HepG2 (cell line): ENCODE data around the gene ZNF385B. TPM values are rescaled to one million over a fixed set of nuclear protein-coding genes. Genes with fewer than 3 reads are reported as not detected.
A peak's percentile ranks its signal among the peaks of the same experiment; 100 is the strongest.

Experiments
- ATAC-seq: fragments of 200-7000 bp; cut with Tn5 transposase; 3 replicates; pipeline ENCODE4 v1.9.1; 2020; ENCODE audit warnings: mild to moderate bottlenecking, moderate library complexity
- BruUV-seq: library from RNA; stranded (reverse); fragments of 400-500 nt; replicated peaks from 2 replicates; lab custom pipeline; 2021; lab: Mats Ljungman, UMichigan
- CTCF ChIA-PET: fragments of 300-600 bp; formaldehyde crosslinking; extraction: SDS; loops from one replicate; lab custom pipeline; 2021; ENCODE audit warnings: low total read pairs, inconsistent platforms, low intra/inter-chr PET ratio; lab: Yijun Ruan, JAX
- POLR2A ChIA-PET: fragments of 350-600 bp; sonication (Branson Sonifier 250); formaldehyde crosslinking; loops from one replicate; lab custom pipeline; 2020; ENCODE audit warnings: antibody characterized with exemption, inconsistent platforms; lab: Yijun Ruan, JAX
- DNase-seq: peaks from one replicate; pipeline ENCODE4 v3.0.0-alpha.2; 2015; ENCODE audit warnings: low spot score
- FAIRE-seq: peaks from 3 replicates; lab custom pipeline; 2011; peaks lifted over from hg19 to GRCh38; lab: Jason Lieb, UNC
- H2AFZ ChIP-seq: one replicate; pipeline ENCODE4 v1.6.1; 2011; ENCODE audit warnings: low read length, inconsistent platforms
- H3K27ac ChIP-seq: fragments of 300-600 bp; 3 replicates; pipeline ENCODE4 v1.8.0; 2011; ENCODE audit warnings: mixed run types, mild to moderate bottlenecking, mixed read lengths, low read length, inconsistent platforms; ENCODE audit not compliant: insufficient read depth; ENCODE audit errors: extremely low read length
- H3K27me3 ChIP-seq, 2 experiments: fragments of 200-600 bp in 1 of 2; 2 replicates in 1 of 2; 3 replicates in 1 of 2; pipeline versions ENCODE4 v1.6.0 to v1.8.0; 2011; ENCODE audit warnings: low read length in 2 of 2, mild to moderate bottlenecking in 2 of 2, moderate library complexity in 2 of 2, inconsistent platforms in 1 of 2; ENCODE audit not compliant: insufficient read depth in 2 of 2, control insufficient read depth in 1 of 2
- H3K36me3 ChIP-seq, 2 experiments: fragments of 200-600 bp in 1 of 2; replicated peaks in 1 of 2; 2 replicates in 1 of 2; 3 replicates in 1 of 2; pipeline versions ENCODE4 v1.5.1 to v1.8.0; 2011; ENCODE audit warnings: low read length in 2 of 2, inconsistent platforms in 1 of 2; ENCODE audit not compliant: insufficient read depth in 2 of 2, control insufficient read depth in 1 of 2
- H3K4me1 ChIP-seq: 2 replicates; pipeline ENCODE4 v1.5.1; 2012; ENCODE audit warnings: low read length, inconsistent platforms; ENCODE audit not compliant: insufficient read depth
- H3K4me2 ChIP-seq: 2 replicates; pipeline ENCODE4 v1.6.0; 2011; ENCODE audit warnings: low read depth, low read length, inconsistent platforms
- H3K4me3 ChIP-seq, 3 experiments: fragments of 200-600 bp in 1 of 3; sonication (generic), shearing (Covaris generic) in 1 of 3; replicated peaks in 1 of 3; 2 replicates each; pipeline ENCODE4 v1.5.1; 2011 to 2016; ENCODE audit warnings: low read length in 3 of 3, inconsistent platforms in 2 of 3, low read depth in 2 of 3, mild to moderate bottlenecking in 2 of 3, control low read depth in 1 of 3, mixed read lengths in 1 of 3; ENCODE audit not compliant: insufficient read depth in 1 of 3
- H3K79me2 ChIP-seq: one replicate; pipeline ENCODE4 v1.6.1; 2011; ENCODE audit warnings: low read length, inconsistent platforms; ENCODE audit not compliant: insufficient read depth
- H3K9ac ChIP-seq: 2 replicates; pipeline ENCODE4 v1.6.0; 2011; ENCODE audit warnings: mild to moderate bottlenecking, low read depth, low read length, inconsistent platforms; ENCODE audit not compliant: insufficient read depth
- H3K9me3 ChIP-seq: 2 replicates; pipeline ENCODE4 v1.5.1; 2012; ENCODE audit warnings: mild to moderate bottlenecking, low read length
- H4K20me1 ChIP-seq: 2 replicates; pipeline ENCODE4 v1.6.0; 2011; ENCODE audit warnings: inconsistent platforms, mild to moderate bottlenecking, low read length, moderate library complexity; ENCODE audit not compliant: insufficient read depth
- EZH2 ChIP-seq: conservative IDR thresholded peaks from 2 replicates; pipeline ENCODE4 v1.6.1; 2012; ENCODE audit warnings: mild to moderate bottlenecking, low read depth, low read length, moderate library complexity
- HNF1A ChIP-seq, 2 experiments: sonication (generic) in 1 of 2; formaldehyde crosslinking in 1 of 2; IDR thresholded peaks; 2 replicates each; pipeline versions ENCODE4 v1.4.0 to v1.6.1; 2016 to 2020; ENCODE audit warnings: borderline replicate concordance in 1 of 2, low read depth in 1 of 2, mild to moderate bottlenecking in 1 of 2, missing genetic modification reagents in 1 of 2
- NFKB2 ChIP-seq: sonication (generic); formaldehyde crosslinking; IDR thresholded peaks from 2 replicates; pipeline ENCODE4 v1.4.0; 2020; ENCODE audit warnings: missing genetic modification reagents, borderline replicate concordance
- PATZ1 ChIP-seq: sonication (generic); formaldehyde crosslinking; IDR thresholded peaks from 2 replicates; pipeline ENCODE4 v1.4.0; 2020; ENCODE audit warnings: missing genetic modification reagents
- PAXIP1 ChIP-seq: sonication (generic); formaldehyde crosslinking; conservative IDR thresholded peaks from 2 replicates; pipeline ENCODE4 v1.4.0; 2020; ENCODE audit warnings: mild to moderate bottlenecking, missing genetic modification reagents, moderate library complexity
- SOX13 ChIP-seq, 3 experiments: fragments of 450-650 bp in 1 of 3; sonication (generic) in 1 of 3; formaldehyde crosslinking in 1 of 3; IDR thresholded peaks in 2 of 3; conservative IDR thresholded peaks in 1 of 3; 2 replicates each; pipeline versions ENCODE4 v1.5.0 to v1.6.1; 2016 to 2020; ENCODE audit warnings: antibody characterized with exemption in 1 of 3, mild to moderate bottlenecking in 1 of 3, missing compliant biosample characterization in 1 of 3, missing genetic modification reagents in 1 of 3, moderate library complexity in 1 of 3
- ZFP36L1 ChIP-seq: sonication (generic); formaldehyde crosslinking; IDR thresholded peaks from 2 replicates; pipeline ENCODE4 v1.8.0; 2022; ENCODE audit warnings: mild to moderate bottlenecking, missing genetic modification reagents, moderate library complexity
- ZFX ChIP-seq: sonication (generic); formaldehyde crosslinking; IDR thresholded peaks from 2 replicates; pipeline ENCODE4 v1.4.0; 2020; ENCODE audit warnings: mild to moderate bottlenecking, low read depth, missing genetic modification reagents, moderate library complexity
- WGBS: methylation state at CpG from one replicate; pipeline ENCODE4 v1.1.6; 2017; ENCODE audit warnings: low lambda C conversion rate; 5-methylcytosine and 5-hydroxymethylcytosine counted together
- in situ Hi-C: cut with HindIII; loops from 2 replicates; pipeline ENCODE4 v1.10.0; 2017; ENCODE audit warnings: low pct_unique_long_range_greater_than_20kb; ENCODE audit not compliant: extremely low pct_ligation_motif_present
- intact Hi-C: fragments of 100-400 bp; cut with micrococcal nuclease; formaldehyde crosslinking; loops from one replicate; pipeline ENCODE4 v1.10.0; 2022; ENCODE audit not compliant: unreplicated experiment
- polyA plus RNA-seq, 8 experiments: library from polyadenylated mRNA; depleted of rRNA in 3 of 8; stranded (reverse) in 7 of 8; unstranded in 1 of 8; fragments of >200 nt; fragmentation: Illumina TruSeq in 4 of 8; extraction: Trizol in 4 of 8; gene quantifications; 2 replicates each; pipeline versions ENCODE4 v1.2.1 to v1.2.3, GENCODE V29; 2011 to 2016; ENCODE audit warnings: low read depth in 4 of 8, missing spikeins in 1 of 8, mixed read lengths in 1 of 8; ENCODE audit not compliant: insufficient read depth in 1 of 8
- total RNA-seq, 5 experiments: library from RNA; depleted of rRNA; stranded (reverse); fragments of >200 nt; fragmentation: Illumina TruSeq; extraction: Trizol; gene quantifications; 2 replicates each; pipeline ENCODE4 v1.2.3, GENCODE V29; 2016; ENCODE audit warnings: low read depth in 1 of 5

Gene ZNF385B
- total and polyA plus RNA-seq, 2 of the 13 experiments (the other 11 are each of a cell fraction or from before 2014, with no cell fraction given) = 3.3 to 6.7 TPM

- TF ChIP-seq EZH2 (no peak), ZFP36L1 (no peak), NFKB2 (CRISPR knock-in tag) (no peak)
Observed at GRCh38 chr2:179636995-179637394, 224.4 kb downstream of the ZNF385B start (continued).

GRCh38 chr2:179636100-179636980, 225.1 kb downstream of the ZNF385B start:
- CTCF ChIA-PET = no interaction called here
- peak overlapping the region; percentile 42 for H2AFZ ChIP-seq
- WGBS = 3% methylated on average over 6 of the region's 6 CpGs
- TF ChIP-seq HNF1A (IDR thresholded peaks at IDR 0.05; ENCODE audit: low read depth) = peak; percentile 31; the same call in 1 of the 2 replicates
- peak; percentile 38; the same call in 1 of the 2 replicates for TF ChIP-seq HNF1A (CRISPR knock-in tag; IDR thresholded peaks at IDR 0.05; ENCODE audit: borderline replicate concordance)
- TF ChIP-seq ZFX (CRISPR knock-in tag) = 0 out of 2 replicates have a peak, but pooled peaks have one; percentile 12
- TF ChIP-seq PAXIP1 (CRISPR knock-in tag) = peak; percentile 22
- 0 out of 2 replicates have a peak, but pooled peaks have one; percentile 6 for TF ChIP-seq PATZ1
- no peak for TF ChIP-seq NFKB2 (CRISPR knock-in tag)
- TF ChIP-seq SOX13 (IDR thresholded peaks at IDR 0.05) = no peak
- TF ChIP-seq SOX13 (CRISPR knock-in tag; conservative IDR thresholded peaks at IDR 0.05 in 1 of 2, IDR thresholded peaks at IDR 0.05 in 1 of 2) = peak in 1 of 2 experiments; percentile 50; a peak in 1 of 4 replicates

More at GRCh38 chr2:179636100-179636980, 225.1 kb downstream of the ZNF385B start:
- Histone ChIP-seq H3K9ac (no peak overlapping the region), H4K20me1 (no peaks in the 10 kb centered on the region), H3K27me3 (no peaks in the 10 kb centered on the region), H3K27ac (no peak overlapping the region), H3K4me1 (peaks cover 33% of the 10 kb centered on the region), H3K4me3 (peak overlapping the region in 2 of 3 experiments; percentile 5 to 10; a peak in 1 of 6 replicates), H3K9me3 (no peaks in the 10 kb centered on the region), H3K4me2 (peak overlapping the region; percentile 48), H3K79me2 (no peaks in the 10 kb centered on the region), H3K36me3 (no peaks in the 10 kb centered on the region)
- DNase-seq (peak; percentile 21), ATAC-seq (peak; percentile 89), FAIRE-seq (peak; percentile 47)
- in situ Hi-C loops = no loop called here
- POLR2A ChIA-PET = interaction anchor here (1.0 to 1.1 kb wide), 2 partner anchors 20 to 93 kb away, joined by 3 read pairs; no protein-coding TSS in a partner anchor
- no TSS peak for BruUV-seq
- intact Hi-C loops = loop anchor here (5.0 kb wide), 1 partner anchor 94 kb away; no protein-coding TSS in a partner anchor
